ENCODE measurements around the gene IRS2.

Gene IRS2

GRCh38 chr13:109804654-109805053, 18.3 kb upstream of the IRS2 start:
- H3K9me3 ChIP-seq (ENCODE audit: control insufficient read depth, low read length): no peaks in the 10 kb centered on the region
- no peaks in the 10 kb centered on the region for H3K4me1 ChIP-seq (ENCODE audit: control insufficient read depth, insufficient read depth, low read length)
- 83 to 84% methylated on average over 9 of the region's 9 CpGs for WGBS, 2 experiments
- no peak overlapping the region for H3K4me3 ChIP-seq (ENCODE audit: insufficient read depth, low read depth, low read length)
- H3K27ac ChIP-seq (ENCODE audit: insufficient read depth, low read depth, low read length, poor library complexity, severe bottlenecking): no peak overlapping the region
- H3K36me3 ChIP-seq (ENCODE audit: control insufficient read depth, insufficient read depth, low read length): no peaks in the 10 kb centered on the region
- no peaks in the 10 kb centered on the region for H3K27me3 ChIP-seq (ENCODE audit: control insufficient read depth, insufficient read depth, low read length, poor library complexity, severe bottlenecking)

DNA sequence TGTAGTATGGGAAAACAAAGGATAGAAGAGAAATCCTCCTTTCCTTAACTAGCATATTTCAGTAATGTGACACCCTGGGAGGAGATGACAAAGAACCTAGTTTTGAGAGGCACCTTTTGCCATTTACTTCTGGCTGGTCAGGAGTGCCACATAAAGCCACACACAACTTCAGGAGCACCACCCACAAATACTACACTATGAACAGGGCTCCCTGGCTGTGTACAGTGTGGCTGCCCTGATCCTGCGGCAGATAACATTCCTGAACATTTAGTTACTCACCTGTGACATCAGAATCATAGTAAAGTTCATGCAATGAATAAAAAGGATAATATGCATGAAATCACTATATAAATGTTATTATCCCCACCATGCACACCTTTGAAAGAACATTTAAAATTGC, 17.4 kb upstream of the IRS2 start:
- no peak overlapping the region for H3K27ac ChIP-seq (ENCODE audit: insufficient read depth, low read depth, low read length, poor library complexity, severe bottlenecking)
- no peak overlapping the region for H3K4me3 ChIP-seq (ENCODE audit: insufficient read depth, low read depth, low read length)
- 100% methylated on average over 1 of the region's 1 CpG for WGBS, 2 experiments
- no peaks in the 10 kb centered on the region for H3K27me3 ChIP-seq (ENCODE audit: control insufficient read depth, insufficient read depth, low read length, poor library complexity, severe bottlenecking)
- H3K36me3 ChIP-seq (ENCODE audit: control insufficient read depth, insufficient read depth, low read length): no peaks in the 10 kb centered on the region
- no peaks in the 10 kb centered on the region for H3K4me1 ChIP-seq (ENCODE audit: control insufficient read depth, insufficient read depth, low read length)
- no peaks in the 10 kb centered on the region for H3K9me3 ChIP-seq (ENCODE audit: control insufficient read depth, low read length)

GRCh38 chr13:109802936-109803335, 16.6 kb upstream of the IRS2 start:
- Histone ChIP-seq H3K4me3 (ENCODE audit: insufficient read depth, low read depth, low read length) (no peak overlapping the region), H3K4me1 (ENCODE audit: control insufficient read depth, insufficient read depth, low read length) (no peaks in the 10 kb centered on the region), H3K27me3 (ENCODE audit: control insufficient read depth, insufficient read depth, low read length, poor library complexity, severe bottlenecking) (no peaks in the 10 kb centered on the region), H3K27ac (ENCODE audit: insufficient read depth, low read depth, low read length, poor library complexity, severe bottlenecking) (no peak overlapping the region), H3K9me3 (ENCODE audit: control insufficient read depth, low read length) (no peaks in the 10 kb centered on the region), H3K36me3 (ENCODE audit: control insufficient read depth, insufficient read depth, low read length) (no peaks in the 10 kb centered on the region)
- 95 to 97% methylated on average over 4 of the region's 4 CpGs for WGBS, 2 experiments

DNA sequence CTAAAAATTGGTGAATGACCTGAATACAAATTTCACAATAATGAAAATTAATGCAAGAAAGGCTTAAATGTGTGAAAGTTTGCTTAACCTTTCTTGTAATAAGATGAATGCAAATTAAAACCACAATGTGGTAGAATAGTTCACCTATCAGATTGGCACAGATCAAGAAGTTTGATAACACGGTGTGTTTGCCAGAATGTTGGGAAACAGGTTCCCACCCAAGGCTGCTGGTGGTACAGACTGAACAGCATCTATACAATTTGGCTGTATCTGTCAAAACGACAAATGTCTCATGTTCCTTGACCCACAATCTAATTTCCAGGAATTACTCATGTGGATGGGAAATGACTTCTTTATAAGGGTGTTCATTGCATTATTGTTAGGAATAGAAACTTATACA, 8.6 kb upstream of the IRS2 start:
- WGBS, 2 experiments: 73 to 98% methylated on average over 2 of the region's 2 CpGs
- no peaks in the 10 kb centered on the region for H3K9me3 ChIP-seq (ENCODE audit: control insufficient read depth, low read length)
- no peak overlapping the region for H3K27ac ChIP-seq (ENCODE audit: insufficient read depth, low read depth, low read length, poor library complexity, severe bottlenecking)
- no peak overlapping the region for H3K4me3 ChIP-seq (ENCODE audit: insufficient read depth, low read depth, low read length)
- no peaks in the 10 kb centered on the region for H3K36me3 ChIP-seq (ENCODE audit: control insufficient read depth, insufficient read depth, low read length)
- H3K27me3 ChIP-seq (ENCODE audit: control insufficient read depth, insufficient read depth, low read length, poor library complexity, severe bottlenecking): no peaks in the 10 kb centered on the region
- H3K4me1 ChIP-seq (ENCODE audit: control insufficient read depth, insufficient read depth, low read length): peaks cover 4% of the 10 kb centered on the region

GRCh38 chr13:109794095-109794494, 7.7 kb upstream of the IRS2 start:
- no peak overlapping the region for H3K4me3 ChIP-seq (ENCODE audit: insufficient read depth, low read depth, low read length)
- no peak overlapping the region for H3K27ac ChIP-seq (ENCODE audit: insufficient read depth, low read depth, low read length, poor library complexity, severe bottlenecking)
- no peaks in the 10 kb centered on the region for H3K9me3 ChIP-seq (ENCODE audit: control insufficient read depth, low read length)
- 91 to 93% methylated on average over 12 of the region's 12 CpGs for WGBS, 2 experiments
- H3K27me3 ChIP-seq (ENCODE audit: control insufficient read depth, insufficient read depth, low read length, poor library complexity, severe bottlenecking): no peaks in the 10 kb centered on the region
- no peaks in the 10 kb centered on the region for H3K36me3 ChIP-seq (ENCODE audit: control insufficient read depth, insufficient read depth, low read length)
- H3K4me1 ChIP-seq (ENCODE audit: control insufficient read depth, insufficient read depth, low read length): peaks cover 4% of the 10 kb centered on the region

- no peak overlapping the region for H3K27ac ChIP-seq (ENCODE audit: insufficient read depth, low read depth, low read length, poor library complexity, severe bottlenecking)
- 89 to 96% methylated on average over 3 to 5 of the region's 6 CpGs for WGBS, 2 experiments
- H3K9me3 ChIP-seq (ENCODE audit: control insufficient read depth, low read length): no peaks in the 10 kb centered on the region
- H3K27me3 ChIP-seq (ENCODE audit: control insufficient read depth, insufficient read depth, low read length, poor library complexity, severe bottlenecking): no peaks in the 10 kb centered on the region
- no peak overlapping the region for H3K4me3 ChIP-seq (ENCODE audit: insufficient read depth, low read depth, low read length)
- no peaks in the 10 kb centered on the region for H3K36me3 ChIP-seq (ENCODE audit: control insufficient read depth, insufficient read depth, low read length)
- peaks cover 4% of the 10 kb centered on the region for H3K4me1 ChIP-seq (ENCODE audit: control insufficient read depth, insufficient read depth, low read length)
Measured at GRCh38 chr13:109792416-109793059, 6.2 kb upstream of the IRS2 start.

GRCh38 chr13:109790942-109791605, 4.7 kb upstream of the IRS2 start:
- Histone ChIP-seq H3K9me3 (ENCODE audit: control insufficient read depth, low read length) (no peaks in the 10 kb centered on the region), H3K27me3 (ENCODE audit: control insufficient read depth, insufficient read depth, low read length, poor library complexity, severe bottlenecking) (no peaks in the 10 kb centered on the region), H3K4me3 (ENCODE audit: insufficient read depth, low read depth, low read length) (no peak overlapping the region), H3K27ac (ENCODE audit: insufficient read depth, low read depth, low read length, poor library complexity, severe bottlenecking) (no peak overlapping the region), H3K4me1 (ENCODE audit: control insufficient read depth, insufficient read depth, low read length) (peaks cover 4% of the 10 kb centered on the region), H3K36me3 (ENCODE audit: control insufficient read depth, insufficient read depth, low read length) (no peaks in the 10 kb centered on the region)
- 78 to 83% methylated on average over 7 of the region's 7 CpGs for WGBS, 2 experiments

- 91 to 100% methylated on average over 1 of the region's 1 CpG for WGBS, 2 experiments
- H3K27me3 ChIP-seq (ENCODE audit: control insufficient read depth, insufficient read depth, low read length, poor library complexity, severe bottlenecking): peaks cover 3% of the 10 kb centered on the region
- no peaks in the 10 kb centered on the region for H3K9me3 ChIP-seq (ENCODE audit: control insufficient read depth, low read length)
- H3K4me1 ChIP-seq (ENCODE audit: control insufficient read depth, insufficient read depth, low read length): peaks cover 4% of the 10 kb centered on the region
- no peak overlapping the region for H3K27ac ChIP-seq (ENCODE audit: insufficient read depth, low read depth, low read length, poor library complexity, severe bottlenecking)
- no peak overlapping the region for H3K4me3 ChIP-seq (ENCODE audit: insufficient read depth, low read depth, low read length)
- no peaks in the 10 kb centered on the region for H3K36me3 ChIP-seq (ENCODE audit: control insufficient read depth, insufficient read depth, low read length)
Measured at GRCh38 chr13:109790086-109790485, 3.7 kb upstream of the IRS2 start.

DNA sequence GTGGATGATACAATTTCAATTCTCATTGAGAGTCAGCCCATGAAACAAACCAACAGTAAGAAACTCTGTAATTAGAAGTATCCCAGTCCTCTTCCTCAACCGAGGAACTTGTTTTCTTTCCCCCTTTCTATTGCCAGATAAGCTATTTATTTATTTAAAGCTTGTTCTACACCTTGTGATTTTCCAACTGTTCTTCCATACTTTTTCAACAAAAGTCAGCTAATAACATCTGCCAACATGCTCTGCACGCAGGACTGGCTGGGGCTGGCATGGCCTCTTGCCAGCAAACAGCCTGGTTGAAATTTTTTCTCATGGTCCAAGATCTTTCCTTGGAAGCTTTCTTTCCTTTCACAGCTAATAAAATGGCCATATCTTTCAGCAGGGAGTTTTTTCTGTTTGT, 2.9 kb upstream of the IRS2 start:
- H3K4me3 ChIP-seq (ENCODE audit: insufficient read depth, low read depth, low read length): no peak overlapping the region
- 80 to 82% methylated on average over 2 of the region's 2 CpGs for WGBS, 2 experiments

GRCh38 chr13:109788372-109789111, 2.2 kb upstream of the IRS2 start:
- H3K36me3 ChIP-seq (ENCODE audit: control insufficient read depth, insufficient read depth, low read length): no peaks in the 10 kb centered on the region
- no peaks in the 10 kb centered on the region for H3K9me3 ChIP-seq (ENCODE audit: control insufficient read depth, low read length)
- no peak overlapping the region for H3K4me3 ChIP-seq (ENCODE audit: insufficient read depth, low read depth, low read length)
- peaks cover 6% of the 10 kb centered on the region for H3K4me1 ChIP-seq (ENCODE audit: control insufficient read depth, insufficient read depth, low read length)
- 94 to 96% methylated on average over 7 of the region's 7 CpGs for WGBS, 2 experiments
- no peak overlapping the region for H3K27ac ChIP-seq (ENCODE audit: insufficient read depth, low read depth, low read length, poor library complexity, severe bottlenecking)
- peaks cover 13% of the 10 kb centered on the region for H3K27me3 ChIP-seq (ENCODE audit: control insufficient read depth, insufficient read depth, low read length, poor library complexity, severe bottlenecking)

More for the DNA sequence above, 2.9 kb upstream of the IRS2 start:
- H3K27me3 ChIP-seq (ENCODE audit: control insufficient read depth, insufficient read depth, low read length, poor library complexity, severe bottlenecking): peaks cover 8% of the 10 kb centered on the region
- H3K27ac ChIP-seq (ENCODE audit: insufficient read depth, low read depth, low read length, poor library complexity, severe bottlenecking): no peak overlapping the region
- peaks cover 4% of the 10 kb centered on the region for H3K4me1 ChIP-seq (ENCODE audit: control insufficient read depth, insufficient read depth, low read length)
- no peaks in the 10 kb centered on the region for H3K36me3 ChIP-seq (ENCODE audit: control insufficient read depth, insufficient read depth, low read length)
- H3K9me3 ChIP-seq (ENCODE audit: control insufficient read depth, low read length): no peaks in the 10 kb centered on the region

Measured in ectodermal cell (in vitro differentiated cells).